HG02798 (cell line): ENCODE results near the gene NFKB2.
A peak's percentile ranks its signal among the peaks of the same experiment; 100 is the strongest.

Experiments used
- ATAC-seq: cut with Tn5 transposase; IDR thresholded peaks from one replicate; pipeline ENCODE4 v1.9.1; 2021; ENCODE audit warnings: mild to moderate bottlenecking; ENCODE audit not compliant: unreplicated experiment, poor library complexity

The NFKB2 gene

GRCh38 chr10:102395400-102396316, at the start of gene NFKB2:
Gene NFKB2 (plus strand): TSS chr10:102395705. CDS start chr10:102395960, 255 bp downstream.
- ATAC-seq = peak; percentile 34

- no peak for ATAC-seq
Measured at GRCh38 chr10:102347236-102347828, 48.2 kb upstream of the NFKB2 start.

GRCh38 chr10:102352066-102352715, 43.3 kb upstream of the NFKB2 start:
- ATAC-seq = no peak

GRCh38 chr10:102354451-102354850, 41.1 kb upstream of the NFKB2 start:
- no peak for ATAC-seq

GRCh38 chr10:102358712-102359382, 36.7 kb upstream of the NFKB2 start:
- ATAC-seq = no peak

GRCh38 chr10:102367441-102367840, 28.1 kb upstream of the NFKB2 start:
- ATAC-seq = no peak

- no peak for ATAC-seq
Measured at GRCh38 chr10:102368077-102368476, 27.4 kb upstream of the NFKB2 start.

GRCh38 chr10:102371295-102371694, 24.2 kb upstream of the NFKB2 start:
- no peak for ATAC-seq

- no peak for ATAC-seq
Measured at GRCh38 chr10:102375250-102375649, 20.3 kb upstream of the NFKB2 start.

- ATAC-seq = no peak
Measured at GRCh38 chr10:102375867-102376266, 19.6 kb upstream of the NFKB2 start.

GRCh38 chr10:102376901-102377300, 18.6 kb upstream of the NFKB2 start:
- no peak for ATAC-seq

GRCh38 chr10:102379383-102379782, 16.1 kb upstream of the NFKB2 start:
- ATAC-seq = no peak

- ATAC-seq = no peak
Measured at GRCh38 chr10:102381983-102382382, 13.5 kb upstream of the NFKB2 start.

- ATAC-seq = no peak
Measured at GRCh38 chr10:102382871-102383270, 12.6 kb upstream of the NFKB2 start.

GRCh38 chr10:102384053-102384452, 11.5 kb upstream of the NFKB2 start:
- ATAC-seq = no peak

GRCh38 chr10:102384606-102385429, 10.7 kb upstream of the NFKB2 start:
- no peak for ATAC-seq

- no peak for ATAC-seq
Measured at GRCh38 chr10:102389894-102390293, 5.6 kb upstream of the NFKB2 start.

GRCh38 chr10:102392306-102392705, 3.2 kb upstream of the NFKB2 start:
- no peak for ATAC-seq

GRCh38 chr10:102393411-102394078, 2.0 kb upstream of the NFKB2 start:
- ATAC-seq = no peak
